A673 (cell line): Measurements from ENCODE around the gene GRAMD1C. TPM values are rescaled to one million over a fixed set of nuclear protein-coding genes. Genes with fewer than 3 reads are reported as not detected.
"Not testable (repeated sequence)": the region's sequence is repeated elsewhere in the genome, so short reads cannot be mapped to it uniquely, and the experiment has no call there.

Source experiments
- BruUV-seq: library from RNA; stranded (reverse); fragments of 400-500 nt; replicated peaks from 2 replicates; lab custom pipeline; 2021; lab: Mats Ljungman, UMichigan
- CTCF ChIA-PET: fragments of 300-600 bp; sonication (Branson Sonifier 250); formaldehyde crosslinking; loops from one replicate; lab custom pipeline; 2022; ENCODE audit warnings: antibody characterized with exemption; lab: Charles Lee
- POLR2A ChIA-PET: fragments of 300-600 bp; sonication (Branson Sonifier 250); formaldehyde crosslinking; loops from one replicate; lab custom pipeline; 2022; ENCODE audit warnings: antibody characterized with exemption; ENCODE audit not compliant: low non-redundant PET; lab: Charles Lee
- DNase-seq: peaks from one replicate; pipeline ENCODE4 v3.0.0-alpha.2; 2015; ENCODE audit warnings: low spot score
- H3K27ac ChIP-seq: fragments of 200-600 bp; sonication (generic); 2 replicates; pipeline ENCODE4 v1.5.1; 2016; ENCODE audit warnings: mixed run types, low read depth, mild to moderate bottlenecking, mixed read lengths, antibody characterized with exemption, low read length; ENCODE audit not compliant: poor library complexity, severe bottlenecking
- H3K27me3 ChIP-seq: fragments of 200-600 bp; sonication (generic); replicated peaks from 2 replicates; pipeline ENCODE4 v1.6.1; 2017; ENCODE audit warnings: mixed run types, low read depth, mild to moderate bottlenecking, mixed read lengths, antibody characterized with exemption, low read length; ENCODE audit not compliant: insufficient read depth, poor library complexity
- H3K36me3 ChIP-seq: fragments of 200-600 bp; sonication (generic); 2 replicates; pipeline ENCODE4 v1.6.1; 2016; ENCODE audit warnings: mixed run types, mild to moderate bottlenecking, mixed read lengths, antibody characterized with exemption, low read length; ENCODE audit not compliant: insufficient read depth, poor library complexity, severe bottlenecking
- H3K4me1 ChIP-seq: fragments of 200-600 bp; sonication (generic); 2 replicates; pipeline ENCODE4 v1.6.1; 2017; ENCODE audit warnings: mixed run types, mild to moderate bottlenecking, mixed read lengths, antibody characterized with exemption, low read length; ENCODE audit not compliant: insufficient read depth, poor library complexity, severe bottlenecking
- H3K4me3 ChIP-seq: fragments of 200-600 bp; sonication (generic); 2 replicates; pipeline ENCODE4 v1.5.1; 2016; ENCODE audit warnings: low read depth, mixed run types, mild to moderate bottlenecking, mixed read lengths, low read length; ENCODE audit not compliant: poor library complexity, severe bottlenecking
- H3K9me3 ChIP-seq: fragments of 200-600 bp; sonication (generic); 2 replicates; pipeline ENCODE4 v1.6.1; 2016; ENCODE audit warnings: mixed run types, low read depth, mild to moderate bottlenecking, mixed read lengths, antibody characterized with exemption, low read length; ENCODE audit not compliant: poor library complexity, severe bottlenecking
- EZH2 ChIP-seq: fragments of 200-600 bp; sonication (generic); IDR thresholded peaks from 2 replicates; pipeline ENCODE4 v1.6.1; 2017; ENCODE audit warnings: borderline replicate concordance, low read depth, mild to moderate bottlenecking, mixed read lengths, antibody characterized with exemption, low read length; ENCODE audit not compliant: poor library complexity, severe bottlenecking
- intact Hi-C: fragments of 100-400 bp; cut with micrococcal nuclease; formaldehyde crosslinking; loops from one replicate; pipeline ENCODE4 v1.10.0; 2022; ENCODE audit not compliant: unreplicated experiment
- total RNA-seq: library from RNA; stranded (reverse); gene quantifications from 2 replicates; pipeline ENCODE4 v1.2.3, GENCODE V29; 2021
- TF ChIP-seq, protein P1 (sequence below): fragments of 300-800, 200-600 bp; sonication (generic); conservative IDR thresholded peaks from 2 replicates; pipeline ENCODE4 v1.5.1; 2017; ENCODE audit warnings: low read depth, mild to moderate bottlenecking, antibody characterized with exemption, low read length, moderate library complexity, mixed read lengths

The GRAMD1C gene
- total RNA-seq, 1 experiment from 2014 or later, result 3.1 TPM

DNA sequence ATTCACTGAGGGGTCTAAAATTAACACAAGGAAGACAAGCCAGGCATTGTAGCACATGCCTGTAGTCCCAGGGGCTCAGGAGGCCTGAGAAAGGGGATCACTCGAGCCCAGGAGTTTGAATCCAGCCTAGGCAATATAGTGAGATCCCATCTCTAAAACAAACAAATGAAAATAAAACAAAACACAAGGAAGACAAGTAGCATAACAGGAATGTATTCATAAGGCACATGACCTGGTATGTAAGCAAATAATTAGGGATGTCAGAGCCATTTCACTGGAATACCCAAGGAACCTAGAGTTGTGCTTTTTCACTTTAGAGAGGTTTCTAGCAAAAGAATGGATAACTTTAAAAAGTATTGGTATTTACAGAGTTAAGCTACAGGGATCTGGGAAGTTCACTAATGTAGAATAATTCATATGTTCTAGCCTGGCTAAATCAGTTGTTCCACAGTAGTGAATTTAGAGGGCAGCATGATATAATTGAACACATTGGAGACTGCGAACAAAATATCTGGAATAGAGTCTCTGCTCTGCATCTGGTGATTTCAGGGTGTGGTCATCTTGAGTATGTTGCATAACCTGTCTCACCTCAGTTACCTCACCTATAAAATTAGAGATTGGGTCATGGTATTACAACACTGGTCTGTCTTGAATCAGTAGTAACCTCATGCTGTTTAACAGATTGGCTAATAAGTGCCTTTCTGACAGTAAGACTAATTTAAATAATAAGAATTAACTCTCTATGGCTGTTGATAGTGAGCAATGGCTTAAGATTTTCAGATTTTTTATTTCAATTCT is 9.3 kb downstream of the GRAMD1C start:
- BruUV-seq, result no TSS peak
- Histone ChIP-seq H3K9me3 (no peaks in the 10 kb centered on the region), H3K4me1 (no peaks in the 10 kb centered on the region), H3K27me3 (no peaks in the 10 kb centered on the region), H3K4me3 (no peak overlapping the region), H3K36me3 (no peaks in the 10 kb centered on the region), H3K27ac (no peak overlapping the region)
- intact Hi-C loops, result loop anchor here (10.0 kb wide), 2 partner anchors 307 to 1977 kb away; no protein-coding TSS in a partner anchor
- ChIA-PET POLR2A (no interaction called here), CTCF (no interaction called here)
- no peak for DNase-seq
- no peak for TF ChIP-seq EZH2
- TF ChIP-seq, protein P1, sequence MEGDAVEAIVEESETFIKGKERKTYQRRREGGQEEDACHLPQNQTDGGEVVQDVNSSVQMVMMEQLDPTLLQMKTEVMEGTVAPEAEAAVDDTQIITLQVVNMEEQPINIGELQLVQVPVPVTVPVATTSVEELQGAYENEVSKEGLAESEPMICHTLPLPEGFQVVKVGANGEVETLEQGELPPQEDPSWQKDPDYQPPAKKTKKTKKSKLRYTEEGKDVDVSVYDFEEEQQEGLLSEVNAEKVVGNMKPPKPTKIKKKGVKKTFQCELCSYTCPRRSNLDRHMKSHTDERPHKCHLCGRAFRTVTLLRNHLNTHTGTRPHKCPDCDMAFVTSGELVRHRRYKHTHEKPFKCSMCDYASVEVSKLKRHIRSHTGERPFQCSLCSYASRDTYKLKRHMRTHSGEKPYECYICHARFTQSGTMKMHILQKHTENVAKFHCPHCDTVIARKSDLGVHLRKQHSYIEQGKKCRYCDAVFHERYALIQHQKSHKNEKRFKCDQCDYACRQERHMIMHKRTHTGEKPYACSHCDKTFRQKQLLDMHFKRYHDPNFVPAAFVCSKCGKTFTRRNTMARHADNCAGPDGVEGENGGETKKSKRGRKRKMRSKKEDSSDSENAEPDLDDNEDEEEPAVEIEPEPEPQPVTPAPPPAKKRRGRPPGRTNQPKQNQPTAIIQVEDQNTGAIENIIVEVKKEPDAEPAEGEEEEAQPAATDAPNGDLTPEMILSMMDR, result no peak

GRCh38 chr3:113849071-113849470 is 10.5 kb downstream of the GRAMD1C start:
- POLR2A ChIA-PET, CTCF ChIA-PET: not testable (repeated sequence)

DNA sequence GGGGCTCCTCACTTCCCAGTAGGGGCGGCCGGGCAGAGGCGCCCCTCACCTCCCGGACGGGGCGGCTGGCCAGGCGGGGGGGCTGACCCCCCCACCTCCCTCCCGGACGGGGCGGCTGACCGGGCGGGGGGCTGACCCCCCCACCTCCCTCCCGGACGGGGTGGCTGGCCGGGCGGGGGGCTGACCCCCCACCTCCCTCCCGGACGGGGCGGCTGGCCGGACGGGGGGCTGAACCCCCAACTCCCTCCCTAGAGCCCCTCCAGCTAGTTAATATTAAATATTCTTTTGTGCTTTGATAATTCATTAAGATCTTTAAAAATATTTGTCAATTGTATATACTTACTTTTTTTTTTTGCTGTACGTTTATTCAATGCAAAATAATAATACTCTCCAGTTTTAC is 11.3 kb downstream of the GRAMD1C start:
- H3K36me3 ChIP-seq, H3K4me1 ChIP-seq, DNase-seq, H3K4me3 ChIP-seq, H3K9me3 ChIP-seq, POLR2A ChIA-PET, BruUV-seq, H3K27ac ChIP-seq, CTCF ChIA-PET, H3K27me3 ChIP-seq: not testable (repeated sequence)
- intact Hi-C loops, result loop anchor here (10.0 kb wide), 2 partner anchors 305 to 1975 kb away; no protein-coding TSS in a partner anchor

More at GRCh38 chr3:113849071-113849470, 10.5 kb downstream of the GRAMD1C start:
- not testable (repeated sequence) for H3K36me3 ChIP-seq, H3K4me3 ChIP-seq, BruUV-seq, DNase-seq, H3K4me1 ChIP-seq, H3K27me3 ChIP-seq, H3K9me3 ChIP-seq, H3K27ac ChIP-seq
- intact Hi-C loops, result loop anchor here (10.0 kb wide), 2 partner anchors 306 to 1976 kb away; no protein-coding TSS in a partner anchor

DNA sequence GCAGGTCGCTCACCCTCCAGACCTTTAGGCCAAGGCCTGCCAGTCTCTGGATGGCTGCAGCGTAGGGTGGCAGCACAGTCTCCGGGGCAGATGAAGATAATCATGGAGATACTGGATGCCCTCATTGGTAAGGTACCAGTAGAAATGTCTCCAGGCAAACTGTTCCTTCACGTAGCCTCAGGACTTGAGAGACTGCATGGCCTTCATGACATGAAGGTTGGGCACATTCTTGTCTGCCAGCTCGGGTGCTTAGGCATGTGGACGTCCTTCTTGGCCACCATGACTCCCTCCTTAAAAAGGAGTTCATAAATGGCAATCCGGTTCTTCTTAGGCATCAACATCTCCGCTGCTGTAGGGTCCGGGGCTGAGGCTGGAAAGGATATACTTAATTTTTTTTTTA is 11.8 kb downstream of the GRAMD1C start:
- H3K27me3 ChIP-seq, BruUV-seq, CTCF ChIA-PET, DNase-seq, POLR2A ChIA-PET, intact Hi-C loops, H3K27ac ChIP-seq, H3K4me3 ChIP-seq, H3K9me3 ChIP-seq, H3K4me1 ChIP-seq, H3K36me3 ChIP-seq: not testable (repeated sequence)
